Measurements from ENCODE around the gene PATJ. TPM values are rescaled to one million over a fixed set of nuclear protein-coding genes. Genes with fewer than 3 reads are reported as not detected.

The PATJ gene
- total and polyA plus RNA-seq, 2 of the 13 experiments (the other 11 are each of a cell fraction or from before 2014, with no cell fraction given): 6.2 to 16.8 TPM

DNA sequence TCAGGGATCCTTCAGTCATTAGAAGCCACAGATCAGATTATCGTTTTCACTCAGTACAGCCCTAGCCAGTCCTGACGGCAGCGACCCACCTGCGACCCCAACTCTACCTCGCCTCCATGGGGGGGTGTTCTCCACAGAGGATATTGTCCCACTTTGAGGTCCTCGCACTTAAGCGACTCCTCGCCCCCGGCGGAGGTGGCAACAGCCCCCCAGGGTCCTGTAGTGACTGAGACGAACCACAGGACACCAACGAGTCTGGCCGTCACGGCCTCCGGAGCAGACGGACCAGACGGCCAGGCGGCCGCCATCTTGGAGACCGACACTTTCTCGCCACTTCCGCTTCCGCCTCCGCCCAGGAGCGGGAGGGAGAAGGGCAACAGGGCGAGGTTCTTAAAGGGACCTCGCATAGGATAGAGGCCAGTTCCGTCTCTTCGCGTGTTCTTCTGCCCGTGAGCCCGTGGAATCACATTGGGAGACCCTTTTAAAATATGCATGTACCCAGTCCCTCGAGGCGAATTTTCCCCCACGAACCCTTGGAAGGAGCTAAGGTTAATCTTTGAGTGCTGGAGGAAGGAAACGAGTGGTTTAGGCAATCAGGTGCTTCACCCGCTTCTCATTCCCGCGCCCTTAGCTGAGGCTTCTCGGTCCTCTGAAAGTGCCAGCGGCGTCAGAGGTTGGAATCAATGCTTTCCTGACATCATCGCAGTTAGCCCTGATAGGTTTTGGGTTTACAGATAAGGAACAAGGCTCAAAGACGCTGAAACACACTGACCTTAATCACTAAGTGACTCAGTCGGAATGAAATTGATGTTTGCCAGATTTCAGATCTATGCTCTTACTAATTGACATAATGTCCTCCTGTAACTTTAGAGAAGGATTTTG, 17.2 kb upstream of the PATJ start, which contains the start of gene TM2D1 (continued):
- TF ChIP-seq NR3C1 (CRISPR knock-in tag; IDR thresholded peaks at IDR 0.05): no peak
- peak; percentile 90 for TF ChIP-seq GABPA (IDR thresholded peaks at IDR 0.05; ENCODE audit: low read depth, low read length)
- peak; percentile 99 for TF ChIP-seq GABPA (CRISPR knock-in tag; IDR thresholded peaks at IDR 0.05; ENCODE audit: low read depth)
- peak; percentile 22; the same call in 1 of the 2 replicates for TF ChIP-seq NCOA2 (CRISPR knock-in tag; IDR thresholded peaks at IDR 0.05)
- no peak for TF ChIP-seq TCF12 (IDR thresholded peaks at IDR 0.05)
- TF ChIP-seq TCF12 (CRISPR knock-in tag; IDR thresholded peaks at IDR 0.05): 0 out of 2 replicates have a peak, but pooled peaks have one; percentile 65
- no peak for TF ChIP-seq EP300 (IDR thresholded peaks at IDR 0.05; ENCODE audit: low read depth in 2 of 2, low read length in 2 of 2)
- TF ChIP-seq EP300 (CRISPR knock-in tag; IDR thresholded peaks at IDR 0.05; ENCODE audit: borderline replicate concordance): 0 out of 2 replicates have a peak, but pooled peaks have one; percentile 32
- no peak for TF ChIP-seq ZNF34 (CRISPR knock-in tag; IDR thresholded peaks at IDR 0.05; ENCODE audit: borderline replicate concordance)
- no peak for TF ChIP-seq AKNA (CRISPR knock-in tag; IDR thresholded peaks at IDR 0.05; ENCODE audit: borderline replicate concordance)
- TF ChIP-seq FUBP1 (CRISPR knock-in tag; IDR thresholded peaks at IDR 0.05; ENCODE audit: borderline replicate concordance): no peak
- peak; percentile 83; the same call in 1 of the 2 replicates for TF ChIP-seq TSC22D2 (CRISPR knock-in tag; IDR thresholded peaks at IDR 0.05; ENCODE audit: borderline replicate concordance)
- TF ChIP-seq ZNF710 (CRISPR knock-in tag; IDR thresholded peaks at IDR 0.05; ENCODE audit: borderline replicate concordance): peak; percentile 89; the same call in 1 of the 2 replicates
- no peak for TF ChIP-seq CBX1 (IDR thresholded peaks at IDR 0.05; ENCODE audit: low read depth)
- TF ChIP-seq ZNF329 (CRISPR knock-in tag; IDR thresholded peaks at IDR 0.05; ENCODE audit: low read depth): no peak; the same call in 1 of the 2 replicates
- peak; percentile 61; the same call in 1 of the 2 replicates for TF ChIP-seq ZNF430 (CRISPR knock-in tag; IDR thresholded peaks at IDR 0.05)
- TF ChIP-seq NFYC (CRISPR knock-in tag; IDR thresholded peaks at IDR 0.05): no peak; the same call in 1 of the 2 replicates
- TF ChIP-seq, protein P1, sequence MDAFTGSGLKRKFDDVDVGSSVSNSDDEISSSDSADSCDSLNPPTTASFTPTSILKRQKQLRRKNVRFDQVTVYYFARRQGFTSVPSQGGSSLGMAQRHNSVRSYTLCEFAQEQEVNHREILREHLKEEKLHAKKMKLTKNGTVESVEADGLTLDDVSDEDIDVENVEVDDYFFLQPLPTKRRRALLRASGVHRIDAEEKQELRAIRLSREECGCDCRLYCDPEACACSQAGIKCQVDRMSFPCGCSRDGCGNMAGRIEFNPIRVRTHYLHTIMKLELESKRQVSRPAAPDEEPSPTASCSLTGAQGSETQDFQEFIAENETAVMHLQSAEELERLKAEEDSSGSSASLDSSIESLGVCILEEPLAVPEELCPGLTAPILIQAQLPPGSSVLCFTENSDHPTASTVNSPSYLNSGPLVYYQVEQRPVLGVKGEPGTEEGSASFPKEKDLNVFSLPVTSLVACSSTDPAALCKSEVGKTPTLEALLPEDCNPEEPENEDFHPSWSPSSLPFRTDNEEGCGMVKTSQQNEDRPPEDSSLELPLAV (CRISPR knock-in tag; conservative IDR thresholded peaks at IDR 0.05; ENCODE audit: low read depth): no peak
- peak; percentile 96 for TF ChIP-seq SALL1 (CRISPR knock-in tag; IDR thresholded peaks at IDR 0.05)
